WTC11 (cell line): ENCODE data around the gene CAMP. TPM values are rescaled to one million over a fixed set of nuclear protein-coding genes. Genes with fewer than 3 reads are reported as not detected.

Experiments used
- ATAC-seq: fragments of 200-7000 bp; cut with Tn5 transposase; 2 replicates; pipeline ENCODE4 v1.10.0; 2021; ENCODE audit warnings: mild to moderate bottlenecking, moderate library complexity
- CTCF ChIA-PET: fragments of 300-600 bp; sonication (Branson Sonifier 250); formaldehyde crosslinking; loops from one replicate; lab custom pipeline; 2021; ENCODE audit warnings: antibody characterized with exemption; lab: Charles Lee
- POLR2A ChIA-PET: fragments of 350-600 bp; sonication (Branson Sonifier 250); formaldehyde crosslinking; loops from one replicate; lab custom pipeline; 2021; ENCODE audit warnings: antibody characterized with exemption; lab: Charles Lee
- DNase-seq: peaks from one replicate; pipeline ENCODE4 v3.0.0; 2021; ENCODE audit warnings: low spot score
- H3K27ac Mint-ChIP-seq: 2 replicates; pipeline ENCODE4 v1.8.0; 2021; ENCODE audit warnings: mixed read lengths
- H3K27me3 Mint-ChIP-seq: 2 replicates; pipeline ENCODE4 v1.8.0; 2021; ENCODE audit warnings: low read depth, mild to moderate bottlenecking, moderate library complexity, mixed read lengths
- H3K36me3 Mint-ChIP-seq: 2 replicates; pipeline ENCODE4 v1.8.0; 2021; ENCODE audit warnings: mixed read lengths
- H3K4me1 Mint-ChIP-seq: 2 replicates; pipeline ENCODE4 v1.8.0; 2022; ENCODE audit warnings: mixed read lengths
- H3K4me3 Mint-ChIP-seq: 2 replicates; pipeline ENCODE4 v1.8.0; 2021; ENCODE audit warnings: mild to moderate bottlenecking, moderate library complexity, mixed read lengths
- H3K9me3 Mint-ChIP-seq: 2 replicates; pipeline ENCODE4 v1.8.0; 2021; ENCODE audit warnings: mixed read lengths
- ATF2 ChIP-seq: sonication (generic); formaldehyde crosslinking; IDR thresholded peaks from 2 replicates; pipeline ENCODE4 v1.8.1; 2022; ENCODE audit warnings: low read depth, missing genetic modification reagents, borderline replicate concordance
- ATF3 ChIP-seq: sonication (generic); formaldehyde crosslinking; conservative IDR thresholded peaks from 2 replicates; pipeline ENCODE4 v1.8.1; 2022; ENCODE audit warnings: mild to moderate bottlenecking, missing genetic modification reagents
- CREB1 ChIP-seq: sonication (generic); formaldehyde crosslinking; IDR thresholded peaks from 2 replicates; pipeline ENCODE4 v1.8.0; 2023; ENCODE audit warnings: mild to moderate bottlenecking, missing genetic modification reagents
- ELF4 ChIP-seq: sonication (generic); formaldehyde crosslinking; IDR thresholded peaks from 2 replicates; pipeline ENCODE4 v1.8.1; 2022; ENCODE audit warnings: low read depth, mild to moderate bottlenecking, moderate library complexity, missing genetic modification reagents
- ESRRA ChIP-seq: sonication (generic); formaldehyde crosslinking; IDR thresholded peaks from 2 replicates; pipeline ENCODE4 v1.8.1; 2022; ENCODE audit warnings: mild to moderate bottlenecking, missing genetic modification reagents, borderline replicate concordance
- FOXJ3 ChIP-seq: sonication (generic); formaldehyde crosslinking; IDR thresholded peaks from 2 replicates; pipeline ENCODE4 v1.9.0; 2021; ENCODE audit warnings: missing genetic modification reagents, mild to moderate bottlenecking, borderline replicate concordance
- GABPB1 ChIP-seq: sonication (generic); formaldehyde crosslinking; IDR thresholded peaks from 2 replicates; pipeline ENCODE4 v1.8.1; 2023; ENCODE audit warnings: mild to moderate bottlenecking, missing genetic modification reagents
- IRF1 ChIP-seq: sonication (generic); formaldehyde crosslinking; IDR thresholded peaks from 2 replicates; pipeline ENCODE4 v1.8.0; 2023; ENCODE audit warnings: missing genetic modification reagents
- JUN ChIP-seq: sonication (generic); formaldehyde crosslinking; IDR thresholded peaks from 2 replicates; pipeline ENCODE4 v1.8.0; 2023; ENCODE audit warnings: mild to moderate bottlenecking, missing genetic modification reagents
- KAT7 ChIP-seq: sonication (generic); formaldehyde crosslinking; IDR thresholded peaks from 2 replicates; pipeline ENCODE4 v1.8.1; 2023; ENCODE audit warnings: missing genetic modification reagents, mild to moderate bottlenecking, borderline replicate concordance
- MAX ChIP-seq: sonication (generic); formaldehyde crosslinking; IDR thresholded peaks from 2 replicates; pipeline ENCODE4 v1.8.0; 2022; ENCODE audit warnings: mild to moderate bottlenecking, missing genetic modification reagents
- NFE2L1 ChIP-seq: sonication (generic); formaldehyde crosslinking; IDR thresholded peaks from 2 replicates; pipeline ENCODE4 v1.8.1; 2023; ENCODE audit warnings: missing genetic modification reagents
- NR3C1 ChIP-seq: sonication (generic); formaldehyde crosslinking; conservative IDR thresholded peaks from 2 replicates; pipeline ENCODE4 v1.8.1; 2023; ENCODE audit warnings: low read depth, mild to moderate bottlenecking, missing genetic modification reagents
- OVOL2 ChIP-seq: fragments of 250-450 bp; sonication (Bioruptor Pico); IDR thresholded peaks from 2 replicates; pipeline ENCODE4 v1.9.0; 2021; ENCODE audit warnings: mild to moderate bottlenecking, borderline replicate concordance
- SMAD4 ChIP-seq: sonication (generic); formaldehyde crosslinking; IDR thresholded peaks from 2 replicates; pipeline ENCODE4 v1.8.0; 2022; ENCODE audit warnings: mild to moderate bottlenecking, missing genetic modification reagents
- TCF7 ChIP-seq: sonication (generic); formaldehyde crosslinking; IDR thresholded peaks from 2 replicates; pipeline ENCODE4 v1.8.0; 2022; ENCODE audit warnings: mild to moderate bottlenecking, low read depth, missing genetic modification reagents, moderate library complexity
- TEAD1 ChIP-seq: sonication (generic); formaldehyde crosslinking; IDR thresholded peaks from 2 replicates; pipeline ENCODE4 v1.8.0; 2022; ENCODE audit warnings: mild to moderate bottlenecking, missing genetic modification reagents
- TEAD4 ChIP-seq: sonication (generic); formaldehyde crosslinking; IDR thresholded peaks from 2 replicates; pipeline ENCODE4 v1.8.0; 2022; ENCODE audit warnings: mild to moderate bottlenecking, missing genetic modification reagents
- TP53 ChIP-seq: sonication (generic); formaldehyde crosslinking; IDR thresholded peaks from 2 replicates; pipeline ENCODE4 v1.8.1; 2023; ENCODE audit warnings: mild to moderate bottlenecking, missing genetic modification reagents
- ZBTB21 ChIP-seq: sonication (generic); formaldehyde crosslinking; IDR thresholded peaks from 2 replicates; pipeline ENCODE4 v1.8.1; 2023; ENCODE audit warnings: mild to moderate bottlenecking, missing genetic modification reagents, borderline replicate concordance
- ZNF121 ChIP-seq: sonication (generic); formaldehyde crosslinking; IDR thresholded peaks from 2 replicates; pipeline ENCODE4 v1.8.0; 2023; ENCODE audit warnings: missing genetic modification reagents
- ZNF219 ChIP-seq: sonication (generic); formaldehyde crosslinking; IDR thresholded peaks from 2 replicates; pipeline ENCODE4 v1.8.0; 2023; ENCODE audit warnings: missing genetic modification reagents, mild to moderate bottlenecking, borderline replicate concordance
- ZNF232 ChIP-seq: sonication (generic); formaldehyde crosslinking; IDR thresholded peaks from 2 replicates; pipeline ENCODE4 v1.8.0; 2022; ENCODE audit warnings: mild to moderate bottlenecking, missing genetic modification reagents
- total RNA-seq: library from RNA; stranded (reverse); gene quantifications from 3 replicates; pipeline ENCODE4 v1.2.3, GENCODE V29; 2021
- TF ChIP-seq, protein P1 (sequence below): sonication (generic); formaldehyde crosslinking; IDR thresholded peaks from 2 replicates; pipeline ENCODE4 v1.8.1; 2023; ENCODE audit warnings: mild to moderate bottlenecking, moderate library complexity, missing genetic modification reagents

Gene CAMP
- total RNA-seq, 1 experiment from 2014 or later = not detected

DNA sequence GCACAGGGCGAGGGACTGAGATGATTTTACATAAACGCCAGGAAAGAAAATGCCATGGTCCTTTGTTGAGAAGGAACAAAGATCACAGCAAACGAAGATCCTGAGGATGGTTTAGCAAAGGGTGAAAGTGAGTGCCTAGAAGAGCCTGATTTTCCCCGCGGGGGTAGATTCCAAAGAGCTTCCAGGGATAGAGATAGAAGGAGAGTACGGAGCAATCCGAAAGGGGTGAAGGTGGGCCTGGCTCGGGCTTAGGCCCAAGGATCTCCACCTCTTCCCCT, 36.1 kb upstream of the CAMP start:
- Mint-ChIP-seq H3K27me3 (no peaks in the 10 kb centered on the region), H3K36me3 (peaks cover 48% of the 10 kb centered on the region), H3K9me3 (no peaks in the 10 kb centered on the region)
- ATAC-seq = no peak
- TF ChIP-seq ZNF219 (no peak), ELF4 (no peak), ATF3 (CRISPR knock-in tag) (no peak), TP53 (CRISPR knock-in tag) (no peak), CREB1 (no peak)
- TF ChIP-seq, all 79 proteins: peak for 0
- H3K4me3 Mint-ChIP-seq = peak overlapping the region; percentile 96
- peaks cover 38% of the 10 kb centered on the region for H3K4me1 Mint-ChIP-seq
- ChIA-PET CTCF (interaction anchor here (1.4 to 4.6 kb wide), 3 partner anchors 245 to 362 kb away, joined by 5 to 76 read pairs (median 6); no protein-coding TSS in a partner anchor), POLR2A (interaction anchor here (0.5 to 1.9 kb wide), 5 partner anchors 29 to 478 kb away, joined by 3 to 12 read pairs (median 4); partner anchors contain the start of gene ZNF589)
- H3K27ac Mint-ChIP-seq = peak overlapping the region; percentile 63
- DNase-seq = no peak

GRCh38 chr3:48187579-48188265, 35.6 kb upstream of the CAMP start:
- H3K9me3 Mint-ChIP-seq = no peaks in the 10 kb centered on the region
- H3K27ac Mint-ChIP-seq = no peak overlapping the region
- ChIA-PET POLR2A (interaction anchor here (0.5 to 1.9 kb wide), 7 partner anchors 30 to 478 kb away, joined by 3 to 12 read pairs (median 4); partner anchors contain the start of genes ATRIP and ZNF589), CTCF (interaction anchor here (1.0 to 4.6 kb wide), 10 partner anchors 30 to 362 kb away, joined by 3 to 76 read pairs (median 6); partner anchors contain the start of genes CCDC51, TMA7 and ZNF589)
- ATAC-seq (no peak; the same call in 1 of the 2 replicates), DNase-seq (no peak)
- 0 out of 2 replicates have a peak, but pooled peaks have one; percentile 7 for TF ChIP-seq ZBTB21 (CRISPR knock-in tag)
- no peak for TF ChIP-seq FOXJ3
- no peak for TF ChIP-seq ZNF232 (CRISPR knock-in tag)
- 0 out of 2 replicates have a peak, but pooled peaks have one; percentile 46 for TF ChIP-seq TCF7
- no peak for TF ChIP-seq ZNF121 (CRISPR knock-in tag)
- TF ChIP-seq JUN (CRISPR knock-in tag) = peak; percentile 87
- TF ChIP-seq MAX (CRISPR knock-in tag) = peak; percentile 32; the same call in 1 of the 2 replicates
- no peak for TF ChIP-seq ATF3 (CRISPR knock-in tag)
- 0 out of 2 replicates have a peak, but pooled peaks have one; percentile 54 for TF ChIP-seq ATF2 (CRISPR knock-in tag)
- TF ChIP-seq NR3C1 (CRISPR knock-in tag) = 0 out of 2 replicates have a peak, but pooled peaks have one; percentile 20
- peak; percentile 44; the same call in 1 of the 2 replicates for TF ChIP-seq ZNF219
- TF ChIP-seq ESRRA (CRISPR knock-in tag) = 0 out of 2 replicates have a peak, but pooled peaks have one; percentile 24
- no peak for TF ChIP-seq OVOL2 (CRISPR knock-in tag)
- 0 out of 2 replicates have a peak, but pooled peaks have one; percentile 64 for TF ChIP-seq KAT7
- TF ChIP-seq SMAD4 (CRISPR knock-in tag) = no peak
- TF ChIP-seq IRF1 (CRISPR knock-in tag) = peak; percentile 66; the same call in 1 of the 2 replicates
- TF ChIP-seq, protein P1, sequence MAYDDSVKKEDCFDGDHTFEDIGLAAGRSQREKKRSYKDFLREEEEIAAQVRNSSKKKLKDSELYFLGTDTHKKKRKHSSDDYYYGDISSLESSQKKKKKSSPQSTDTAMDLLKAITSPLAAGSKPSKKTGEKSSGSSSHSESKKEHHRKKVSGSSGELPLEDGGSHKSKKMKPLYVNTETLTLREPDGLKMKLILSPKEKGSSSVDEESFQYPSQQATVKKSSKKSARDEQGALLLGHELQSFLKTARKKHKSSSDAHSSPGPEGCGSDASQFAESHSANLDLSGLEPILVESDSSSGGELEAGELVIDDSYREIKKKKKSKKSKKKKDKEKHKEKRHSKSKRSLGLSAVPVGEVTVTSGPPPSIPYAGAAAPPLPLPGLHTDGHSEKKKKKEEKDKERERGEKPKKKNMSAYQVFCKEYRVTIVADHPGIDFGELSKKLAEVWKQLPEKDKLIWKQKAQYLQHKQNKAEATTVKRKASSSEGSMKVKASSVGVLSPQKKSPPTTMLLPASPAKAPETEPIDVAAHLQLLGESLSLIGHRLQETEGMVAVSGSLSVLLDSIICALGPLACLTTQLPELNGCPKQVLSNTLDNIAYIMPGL (CRISPR knock-in tag) = peak; percentile 67
- no peak for TF ChIP-seq NFE2L1 (CRISPR knock-in tag)
- 0 out of 2 replicates have a peak, but pooled peaks have one; percentile 18 for TF ChIP-seq TEAD1 (CRISPR knock-in tag)
- 0 out of 2 replicates have a peak, but pooled peaks have one; percentile 45 for TF ChIP-seq TEAD4
- 0 out of 2 replicates have a peak, but pooled peaks have one; percentile 28 for TF ChIP-seq GABPB1 (CRISPR knock-in tag)
- no peaks in the 10 kb centered on the region for H3K27me3 Mint-ChIP-seq
- peaks cover 38% of the 10 kb centered on the region for H3K4me1 Mint-ChIP-seq
- H3K36me3 Mint-ChIP-seq = peaks cover 43% of the 10 kb centered on the region
- peak overlapping the region; percentile 96 for H3K4me3 Mint-ChIP-seq
